GM19023 (cell line): ENCODE data around the gene CRYBG1.
"Not testable (repeated sequence)": the region's sequence is repeated elsewhere in the genome, so short reads cannot be mapped to it uniquely, and the experiment has no call there.

Experiments
- ATAC-seq: cut with Tn5 transposase; IDR thresholded peaks from one replicate; pipeline ENCODE4 v1.9.1; 2021; ENCODE audit warnings: mild to moderate bottlenecking, moderate library complexity; ENCODE audit not compliant: unreplicated experiment

CRYBG1 gene

GRCh38 chr6:106373502-106374239, 13.2 kb downstream of the CRYBG1 start:
- no peak for ATAC-seq

DNA sequence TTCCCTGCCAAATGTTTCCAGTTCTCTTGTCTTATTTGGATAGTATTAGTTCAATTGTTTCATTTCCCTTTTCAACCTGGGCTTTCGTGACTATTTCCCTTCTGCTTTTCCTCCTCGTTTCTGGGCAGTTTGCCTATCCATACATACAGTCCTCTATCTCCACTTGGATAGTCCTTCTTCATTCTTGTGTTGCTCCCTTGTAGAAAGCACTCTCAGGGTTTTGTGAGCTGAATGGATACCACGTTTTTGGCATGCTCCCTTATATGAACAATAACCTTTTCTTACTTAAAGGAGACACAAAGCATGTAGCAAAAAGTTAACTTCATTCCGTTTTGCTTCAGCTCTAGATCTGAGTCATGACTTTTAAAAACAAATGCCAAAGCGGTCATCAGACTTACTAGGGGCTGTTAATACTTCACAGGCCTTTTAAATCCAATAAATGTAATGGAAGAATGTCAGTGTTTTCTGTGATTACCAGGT, 16.6 kb downstream of the CRYBG1 start:
- ATAC-seq, result no peak

DNA sequence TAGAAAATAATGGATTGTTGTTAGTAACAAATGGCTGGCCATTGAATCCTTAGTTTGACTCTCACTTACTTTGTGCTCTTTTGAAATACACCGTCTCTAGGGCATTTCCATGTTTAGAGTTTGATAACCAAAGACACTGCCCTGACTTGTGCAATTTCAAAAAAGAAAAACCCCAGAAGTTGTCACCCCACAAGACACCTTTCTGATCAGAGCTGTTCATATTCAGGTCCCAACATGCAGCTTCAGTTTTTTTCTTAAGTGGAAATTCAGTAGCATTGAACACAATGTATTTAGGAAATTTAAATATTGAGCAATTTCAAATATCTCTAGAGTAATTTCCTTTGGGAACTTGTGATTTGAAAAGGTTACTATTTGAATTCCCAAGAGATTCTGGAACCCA, 19.4 kb downstream of the CRYBG1 start:
- no peak for ATAC-seq

DNA sequence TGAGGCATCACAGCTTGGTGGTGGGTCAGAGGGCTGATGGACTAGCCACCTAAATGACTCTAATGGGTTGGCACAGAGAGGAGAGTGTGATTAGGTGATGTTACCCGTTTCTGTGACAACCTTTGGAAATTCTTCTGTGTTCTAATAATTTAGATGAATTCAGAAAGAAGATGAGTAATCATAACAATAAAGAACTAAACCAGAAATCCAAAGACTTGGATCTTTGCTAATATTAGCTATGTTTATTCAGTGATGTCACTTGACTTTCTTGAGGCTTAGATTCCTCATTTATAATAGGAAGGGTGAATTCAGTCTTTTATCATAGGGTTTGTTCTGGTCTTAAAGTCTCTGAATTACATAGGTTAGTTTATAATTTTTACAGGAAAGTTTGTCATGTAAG, 19.9 kb downstream of the CRYBG1 start:
- ATAC-seq, result no peak

- ATAC-seq, result no peak
Observed at GRCh38 chr6:106381223-106381622, 20.7 kb downstream of the CRYBG1 start.

- no peak for ATAC-seq
Observed at GRCh38 chr6:106381881-106382280, 21.4 kb downstream of the CRYBG1 start.

DNA sequence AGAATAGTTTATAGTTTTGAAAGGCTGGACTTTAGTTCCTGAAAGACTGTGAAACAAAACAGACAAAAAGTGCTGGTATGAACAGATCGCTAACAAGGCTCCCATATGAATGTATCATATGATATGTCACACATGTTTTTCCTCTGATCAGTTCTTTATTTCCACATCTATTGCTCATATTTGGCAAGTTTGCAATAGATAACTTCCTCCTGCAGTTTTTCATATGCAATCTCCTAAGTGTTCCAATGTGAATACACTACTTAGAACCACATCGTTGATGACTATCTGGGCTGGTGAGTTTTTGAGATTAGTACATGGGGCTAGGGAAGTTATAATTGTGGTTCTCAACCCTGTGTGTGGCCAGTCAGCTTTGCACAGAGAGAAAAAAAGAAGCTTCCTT, 23.1 kb downstream of the CRYBG1 start:
- no peak for ATAC-seq

DNA sequence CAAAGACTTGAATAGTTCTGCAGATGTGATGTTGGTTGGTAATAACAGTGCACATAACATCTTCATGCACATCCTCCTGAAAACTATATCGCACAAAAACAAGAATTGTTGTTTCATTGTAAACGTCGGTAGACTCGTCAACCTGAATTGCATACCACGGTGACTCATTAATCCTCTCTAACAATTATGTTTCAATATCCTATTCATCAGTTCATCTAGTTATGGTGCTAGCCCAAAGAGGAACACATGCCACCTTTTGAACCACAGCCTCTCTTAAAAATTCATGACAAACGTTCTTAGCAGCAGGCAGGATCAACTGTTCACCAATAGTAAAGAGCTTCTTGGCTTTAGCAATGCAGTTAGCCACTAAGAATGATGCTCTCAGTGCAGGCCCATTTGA, 25.0 kb downstream of the CRYBG1 start:
- ATAC-seq, result no peak

DNA sequence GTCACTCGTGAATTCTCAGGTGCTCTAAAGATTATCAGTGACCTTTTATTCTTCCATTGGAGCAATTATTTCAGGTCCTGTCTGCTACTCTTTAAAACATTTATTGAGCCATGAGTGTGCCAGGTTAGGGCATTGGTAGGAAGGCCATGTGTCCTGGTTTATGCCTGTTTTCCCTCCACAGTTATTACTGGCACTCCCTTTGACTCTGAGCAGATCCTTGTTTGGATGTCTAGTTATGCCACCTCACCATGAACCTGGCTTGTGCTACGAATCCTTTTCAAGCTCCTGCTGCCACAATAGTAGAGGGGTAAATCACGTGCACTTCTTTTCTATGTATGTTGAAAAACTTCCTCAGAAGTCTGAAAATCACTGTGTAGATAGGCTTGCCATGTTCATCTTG, 27.4 kb downstream of the CRYBG1 start:
- ATAC-seq, result no peak

GRCh38 chr6:106390088-106390487, 29.6 kb downstream of the CRYBG1 start:
- ATAC-seq, result no peak

DNA sequence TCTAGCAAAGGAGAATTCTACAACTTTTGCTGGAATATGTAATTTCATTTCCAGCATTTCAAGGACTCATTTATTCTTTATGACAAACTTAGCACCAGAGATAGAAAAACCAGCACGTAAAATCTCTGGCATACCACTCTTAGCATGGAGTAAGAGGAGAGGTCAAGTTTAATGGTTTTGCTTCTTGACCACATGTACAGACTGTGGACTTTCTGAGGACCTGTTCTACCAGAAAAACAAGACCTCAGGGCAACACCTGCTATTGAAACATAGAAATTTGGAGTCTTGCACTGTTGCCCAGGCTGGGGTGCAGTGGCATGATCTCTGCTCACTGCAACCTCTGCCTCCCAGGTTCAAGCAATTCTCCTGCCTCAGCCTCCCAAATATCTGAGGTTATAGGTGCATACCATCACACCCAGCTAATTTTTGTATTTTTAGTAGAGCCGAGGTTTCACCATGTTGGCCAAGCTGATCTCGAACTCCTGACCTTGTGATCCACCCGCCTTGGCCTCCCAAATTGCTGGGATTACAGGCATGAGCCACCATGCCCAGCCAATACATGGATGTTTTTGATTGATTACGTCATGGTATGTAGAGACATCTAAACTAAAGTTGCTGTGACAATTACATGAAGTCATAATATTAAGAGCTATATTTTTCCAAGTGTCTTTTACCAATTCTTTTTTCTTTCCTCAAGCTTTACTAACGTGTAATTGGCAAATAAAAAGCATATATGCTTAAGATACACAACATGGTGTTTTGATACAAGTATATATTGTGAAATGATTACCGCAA, 36.1 kb downstream of the CRYBG1 start:
- ATAC-seq, result no peak

DNA sequence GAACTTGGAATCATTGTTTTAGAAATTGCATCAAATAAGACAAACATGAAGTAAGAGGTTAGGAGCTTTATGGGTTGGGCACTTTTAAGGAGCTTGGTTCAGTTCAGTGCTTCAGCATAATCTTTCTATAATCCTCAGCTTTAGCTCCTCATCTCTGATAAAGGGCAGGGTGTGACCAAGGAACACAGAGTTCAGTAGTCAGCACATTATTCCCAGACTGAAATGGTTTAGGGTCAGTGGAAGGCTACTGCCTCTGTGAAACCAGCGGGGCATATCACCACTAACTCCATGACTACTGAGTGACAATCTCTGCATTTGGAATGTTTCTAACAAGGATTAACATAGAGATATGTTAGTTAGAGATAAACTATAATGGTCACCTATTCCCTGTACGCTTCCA, 36.9 kb downstream of the CRYBG1 start:
- no peak for ATAC-seq

- ATAC-seq, result no peak
Observed at GRCh38 chr6:106398621-106399020, 38.1 kb downstream of the CRYBG1 start.

- not testable (repeated sequence) for ATAC-seq
Observed at GRCh38 chr6:106405044-106405443, 44.5 kb downstream of the CRYBG1 start.

DNA sequence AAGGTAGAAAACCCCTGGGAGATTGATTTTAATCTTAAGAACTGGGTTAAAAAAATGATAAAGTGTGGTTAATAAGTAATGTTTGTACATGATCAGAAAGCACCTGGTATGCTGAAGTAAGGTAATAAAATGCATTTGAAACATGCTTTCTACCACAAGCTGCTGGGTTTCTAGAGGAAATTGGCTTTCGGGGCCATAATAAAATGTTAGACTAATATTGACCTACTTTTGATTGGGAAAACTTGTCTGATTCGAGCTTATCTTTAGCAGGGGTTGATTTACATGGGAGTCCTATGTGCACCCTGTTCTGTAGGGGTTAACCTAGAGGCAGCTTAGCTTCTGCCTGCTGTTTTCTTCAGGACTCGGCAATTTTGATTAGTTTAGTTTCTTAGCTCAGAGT, 50.5 kb downstream of the CRYBG1 start:
- ATAC-seq, result no peak

DNA sequence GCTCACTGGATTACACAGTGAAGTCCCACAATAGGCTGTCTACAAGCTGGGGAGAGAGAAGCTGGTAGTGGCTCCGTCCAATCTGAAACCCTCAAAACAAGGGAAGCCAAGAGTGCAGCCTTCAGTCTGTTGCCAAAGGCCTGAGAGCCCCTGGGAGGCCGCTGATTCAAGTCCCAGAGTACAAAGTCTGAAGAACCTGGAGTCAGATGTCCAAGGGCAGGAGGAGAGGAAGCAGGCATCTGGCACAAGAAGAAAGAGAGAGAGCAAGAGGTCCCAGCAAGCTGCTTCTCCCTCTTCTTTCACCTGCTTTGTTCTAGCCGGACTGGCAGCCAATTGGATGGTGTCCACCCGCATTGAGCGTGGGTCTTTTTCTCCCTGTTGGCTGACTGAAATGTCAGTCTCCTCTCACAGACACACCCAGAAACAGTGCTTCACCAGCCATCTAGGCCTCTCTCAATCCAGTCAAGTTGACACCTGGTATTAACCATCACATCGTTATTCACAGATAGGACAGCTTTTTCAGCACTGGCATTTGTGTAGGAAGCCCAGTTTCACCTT, 51.2 kb downstream of the CRYBG1 start:
- no peak for ATAC-seq

DNA sequence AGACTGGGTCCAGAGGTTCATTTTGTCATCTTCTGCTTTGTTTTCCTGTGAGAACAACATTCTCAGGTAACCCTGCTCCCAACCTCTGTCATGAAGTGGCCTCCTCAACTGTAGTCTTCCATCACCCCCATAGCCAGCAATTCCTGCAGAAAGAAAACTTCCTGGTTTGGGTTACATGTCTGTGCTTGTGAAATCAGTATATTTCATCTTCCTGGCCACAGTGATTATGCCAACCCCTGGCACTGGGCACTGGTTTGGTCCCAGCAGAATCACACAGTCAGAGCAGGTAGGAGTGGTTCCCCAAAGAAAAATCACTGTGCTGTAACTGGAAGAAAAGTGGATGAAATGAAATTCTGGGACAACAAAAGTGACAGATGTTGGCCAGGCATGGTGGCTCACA, 52.5 kb downstream of the CRYBG1 start:
- ATAC-seq, result no peak

DNA sequence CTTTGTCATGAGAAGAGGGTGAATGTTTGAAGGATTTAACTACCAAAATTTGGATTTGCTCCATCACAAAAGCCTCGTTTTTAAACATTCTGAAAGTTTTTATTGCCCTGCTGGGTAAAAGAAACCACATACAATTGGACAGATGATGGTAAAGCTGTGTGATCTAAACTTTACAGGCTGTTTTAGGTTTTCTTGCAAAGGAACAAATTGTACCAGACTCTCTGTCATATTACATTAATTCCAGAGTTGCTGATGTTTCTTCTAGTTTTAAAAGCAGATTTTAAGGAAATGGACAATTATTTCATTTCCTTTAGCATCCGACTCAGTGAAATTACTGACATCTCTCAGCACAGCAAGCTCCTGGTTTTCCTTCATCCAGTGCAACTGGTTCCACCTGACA, 53.2 kb downstream of the CRYBG1 start:
- no peak for ATAC-seq

DNA sequence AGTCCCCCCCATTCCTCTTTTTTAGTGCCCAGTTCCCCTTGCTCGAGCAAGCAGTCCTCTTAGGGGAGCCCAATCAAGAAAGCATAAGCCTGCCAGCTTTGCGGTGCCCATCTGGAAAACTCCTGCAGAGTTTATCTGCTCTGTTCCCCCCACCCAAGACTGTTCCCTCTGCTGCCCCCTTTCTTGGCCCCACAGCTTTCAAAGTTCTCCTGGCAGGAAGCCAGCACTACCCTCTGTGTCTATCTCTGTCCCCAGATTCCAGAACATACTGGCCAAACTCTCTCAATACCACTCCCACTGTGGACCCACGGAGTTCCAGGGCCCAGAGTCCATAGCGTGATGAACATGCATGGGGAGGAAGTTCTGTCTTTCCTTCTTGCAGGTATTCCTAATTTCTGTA, 55.4 kb downstream of the CRYBG1 start:
- no peak for ATAC-seq

- ATAC-seq, result no peak
Observed at GRCh38 chr6:106417572-106418147, 57.1 kb downstream of the CRYBG1 start.

- ATAC-seq, result no peak
Observed at GRCh38 chr6:106419900-106420613, 59.5 kb downstream of the CRYBG1 start.
